SK-N-SH (cell line): ENCODE results near the gene CENPW. TPM values are rescaled to one million over a fixed set of nuclear protein-coding genes. Genes with fewer than 3 reads are reported as not detected.

Source experiments
- CTCF ChIA-PET: fragments of 300-600, 350-600 bp; formaldehyde crosslinking; extraction: SDS; loops from one replicate; lab custom pipeline; 2021; lab: Yijun Ruan, JAX
- POLR2A ChIA-PET: fragments of 350-600 bp; sonication (Branson Sonifier 250); formaldehyde crosslinking; extraction: SDS; loops from one replicate; lab custom pipeline; 2020; ENCODE audit warnings: antibody characterized with exemption, inconsistent platforms; lab: Yijun Ruan, JAX
- DNase-seq: peaks from one replicate; pipeline ENCODE4 v3.0.0; 2012
- H2AFZ ChIP-seq: fragments of 200-600 bp; sonication (generic); 2 replicates; pipeline ENCODE4 v1.8.1; 2016; ENCODE audit warnings: antibody characterized with exemption, mild to moderate bottlenecking, low read depth
- H3F3A ChIP-seq: fragments of 200-600 bp; sonication (generic); replicated peaks from 2 replicates; pipeline ENCODE3; 2016; ENCODE audit warnings: antibody characterized with exemption, mild to moderate bottlenecking; ENCODE audit not compliant: insufficient read depth
- H3K27ac ChIP-seq, 2 experiments: fragments of 200-500 bp in 1 of 2; fragments of 200-600 bp in 1 of 2; sonication (Bioruptor generic) in 1 of 2; sonication (generic), shearing (Covaris generic) in 1 of 2; 2 replicates each; pipeline versions ENCODE4 v1.5.1 to v1.6.1; 2014 to 2016; ENCODE audit warnings: low read depth in 2 of 2, inconsistent platforms in 1 of 2, low read length in 1 of 2, mild to moderate bottlenecking in 1 of 2, mixed read lengths in 1 of 2
- H3K27me3 ChIP-seq: fragments of 200-600 bp; sonication (generic), shearing (Covaris generic); 2 replicates; pipeline ENCODE4 v1.6.1; 2016; ENCODE audit warnings: mixed run types; ENCODE audit not compliant: insufficient read depth
- H3K36me3 ChIP-seq, 2 experiments: fragments of 200-500 bp in 1 of 2; fragments of 200-600 bp in 1 of 2; sonication (Bioruptor generic) in 1 of 2; sonication (generic) in 1 of 2; replicated peaks in 1 of 2; 2 replicates each; pipeline versions ENCODE3 to v1.5.1; 2014 to 2016; ENCODE audit warnings: low read length in 1 of 2, mild to moderate bottlenecking in 1 of 2; ENCODE audit not compliant: insufficient read depth in 2 of 2, control insufficient read depth in 1 of 2
- H3K4me1 ChIP-seq, 2 experiments: fragments of 200-500 bp in 1 of 2; fragments of 200-600 bp in 1 of 2; sonication (Bioruptor generic) in 1 of 2; sonication (generic), shearing (Covaris generic) in 1 of 2; 2 replicates each; pipeline versions ENCODE4 v1.5.1 to v1.6.1; 2014 to 2016; ENCODE audit warnings: low read depth in 1 of 2, low read length in 1 of 2, mixed run types in 1 of 2; ENCODE audit not compliant: insufficient read depth in 2 of 2, control insufficient read depth in 1 of 2
- H3K4me2 ChIP-seq: fragments of 200-600 bp; sonication (generic), shearing (Covaris generic); 2 replicates; pipeline ENCODE4 v1.6.1; 2017; ENCODE audit warnings: mixed run types
- H3K4me3 ChIP-seq, 2 experiments: fragments of 200-500 bp in 1 of 2; fragments of 200-600 bp in 1 of 2; sonication (Bioruptor generic) in 1 of 2; sonication (generic), shearing (Covaris generic) in 1 of 2; 2 replicates each; pipeline versions ENCODE4 v1.5.1 to v1.8.1; 2014 to 2016; ENCODE audit warnings: low read depth in 2 of 2, inconsistent platforms in 1 of 2, low read length in 1 of 2, mild to moderate bottlenecking in 1 of 2, mixed read lengths in 1 of 2, moderate library complexity in 1 of 2
- H3K79me2 ChIP-seq: fragments of 200-600 bp; sonication (generic); 2 replicates; pipeline ENCODE4 v1.8.1; 2017; ENCODE audit warnings: mild to moderate bottlenecking; ENCODE audit not compliant: insufficient read depth
- H3K9ac ChIP-seq: fragments of 200-600 bp; sonication (generic); 2 replicates; pipeline ENCODE4 v1.6.1; 2017; ENCODE audit warnings: mixed run types
- H3K9me2 ChIP-seq: fragments of 200-600 bp; sonication (generic); 2 replicates; pipeline ENCODE4 v1.6.1; 2017; ENCODE audit warnings: mixed run types
- H3K9me3 ChIP-seq: fragments of 200-600 bp; sonication (generic); 2 replicates; pipeline ENCODE4 v1.6.1; 2017; ENCODE audit warnings: mixed run types, mild to moderate bottlenecking, moderate library complexity
- H4K20me1 ChIP-seq: fragments of 200-600 bp; sonication (generic); 2 replicates; pipeline ENCODE4 v1.6.1; 2017; ENCODE audit warnings: mild to moderate bottlenecking, mixed run types; ENCODE audit not compliant: insufficient read depth
- CHD2 ChIP-seq: fragments of 150-350 bp; IDR thresholded peaks from 2 replicates; pipeline ENCODE4 v1.6.1; 2018; ENCODE audit warnings: low read length; ENCODE audit not compliant: partially characterized antibody
- CTCF ChIP-seq: fragments of 200-600 bp; sonication (generic); IDR thresholded peaks from 2 replicates; pipeline ENCODE4 v1.6.1; 2017; ENCODE audit warnings: antibody characterized with exemption, mild to moderate bottlenecking, moderate library complexity
- EP300 ChIP-seq, 2 experiments: IDR thresholded peaks; 2 replicates each; pipeline versions ENCODE4 v1.4.0 to v1.6.1; 2012; ENCODE audit warnings: borderline replicate concordance in 1 of 2, low read depth in 1 of 2, low read length in 1 of 2
- FOSL2 ChIP-seq: IDR thresholded peaks from 2 replicates; pipeline ENCODE4 v1.4.0; 2012; ENCODE audit warnings: low read depth, mild to moderate bottlenecking, moderate library complexity, borderline replicate concordance
- FOXJ3 ChIP-seq: sonication (generic); formaldehyde crosslinking; IDR thresholded peaks from 2 replicates; pipeline ENCODE4 v1.5.1; 2020; ENCODE audit warnings: mild to moderate bottlenecking, missing genetic modification reagents
- FOXM1 ChIP-seq: IDR thresholded peaks from 2 replicates; pipeline ENCODE4 v1.4.0; 2012; ENCODE audit warnings: low read depth, mild to moderate bottlenecking
- GABPA ChIP-seq: IDR thresholded peaks from 2 replicates; pipeline ENCODE4 v1.4.0; 2012; ENCODE audit warnings: low read depth, mild to moderate bottlenecking
- GATA2 ChIP-seq: sonication (generic); formaldehyde crosslinking; IDR thresholded peaks from 2 replicates; pipeline ENCODE4 v1.5.0; 2020; ENCODE audit warnings: mild to moderate bottlenecking, missing genetic modification reagents
- JUND ChIP-seq: IDR thresholded peaks from 2 replicates; pipeline ENCODE4 v1.4.0; 2012
- RAD21 ChIP-seq: IDR thresholded peaks from 2 replicates; pipeline ENCODE4 v1.6.1; 2012; ENCODE audit warnings: mild to moderate bottlenecking, low read length
- SMC3 ChIP-seq: IDR thresholded peaks from 2 replicates; pipeline ENCODE4 v1.6.1; 2012; ENCODE audit warnings: low read depth, low read length, improper control_type of control experiment
- TEAD4 ChIP-seq: IDR thresholded peaks from 2 replicates; pipeline ENCODE4 v1.4.0; 2012; ENCODE audit warnings: mild to moderate bottlenecking, borderline replicate concordance; ENCODE audit not compliant: insufficient read depth
- USF2 ChIP-seq: fragments of 150-350 bp; IDR thresholded peaks from 2 replicates; pipeline ENCODE4 v1.6.1; 2017; ENCODE audit warnings: antibody characterized with exemption, low read length, low read depth, borderline replicate concordance
- YY1 ChIP-seq: IDR thresholded peaks from 2 replicates; pipeline ENCODE4 v1.4.0; 2012; ENCODE audit warnings: low read depth, mild to moderate bottlenecking
- ZBTB33 ChIP-seq: IDR thresholded peaks from 2 replicates; pipeline ENCODE4 v1.4.0; 2012; ENCODE audit warnings: low read depth, borderline replicate concordance
- WGBS: methylation state at CpG from one replicate; pipeline ENCODE4 v1.1.6; 2017; ENCODE audit warnings: low lambda C conversion rate; 5-methylcytosine and 5-hydroxymethylcytosine counted together
- polyA plus RNA-seq, 3 experiments: library from polyadenylated mRNA; depleted of rRNA; stranded (reverse); fragments of >200 nt; gene quantifications; 2 replicates each; pipeline ENCODE4 v1.2.3, GENCODE V29; 2012

Gene CENPW
- polyA plus RNA-seq, 1 of the 3 experiments (the other 2 are of a cell fraction), result 10.9 TPM

GRCh38 chr6:126351960-126352359, 12.0 kb downstream of the CENPW start:
- Histone ChIP-seq H3K27ac (no peak overlapping the region), H3K79me2 (no peaks in the 10 kb centered on the region), H3K9me3 (no peaks in the 10 kb centered on the region; the same call in 1 of the 2 replicates), H3K4me1 (no peaks in the 10 kb centered on the region; a peak in 1 of 4 replicates), H3K4me3 (no peak overlapping the region), H3K4me2 (no peak overlapping the region), H3K9ac (no peak overlapping the region), H2AFZ (no peak overlapping the region), H3K27me3 (no peaks in the 10 kb centered on the region), H3K36me3 (peaks cover 0 to 7% of the 10 kb centered on the region in 2 experiments), H3F3A (no peaks in the 10 kb centered on the region), H3K9me2 (no peaks in the 10 kb centered on the region), H4K20me1 (no peaks in the 10 kb centered on the region)
- DNase-seq, result no peak
- 100% methylated on average over 1 of the region's 1 CpG for WGBS
- ChIA-PET CTCF (interaction anchor here (0.6 kb wide), 1 partner anchor 331 kb away, joined by 3 read pairs; no protein-coding TSS in a partner anchor), POLR2A (no interaction called here)
- TF ChIP-seq CTCF (no peak), FOXM1 (no peak), RAD21 (no peak)

GRCh38 chr6:126352514-126352913, 12.6 kb downstream of the CENPW start:
- Histone ChIP-seq H3K9me2 (no peaks in the 10 kb centered on the region), H2AFZ (no peak overlapping the region), H3K36me3 (peaks cover 0 to 7% of the 10 kb centered on the region in 2 experiments), H3K27ac (no peak overlapping the region), H3K9ac (no peak overlapping the region), H3K9me3 (no peaks in the 10 kb centered on the region; the same call in 1 of the 2 replicates), H3K4me3 (no peak overlapping the region), H3K4me2 (no peak overlapping the region), H4K20me1 (no peaks in the 10 kb centered on the region), H3K27me3 (no peaks in the 10 kb centered on the region), H3F3A (no peaks in the 10 kb centered on the region), H3K4me1 (no peaks in the 10 kb centered on the region; a peak in 1 of 4 replicates), H3K79me2 (no peaks in the 10 kb centered on the region)
- no peak for DNase-seq
- ChIA-PET POLR2A (no interaction called here), CTCF (interaction anchor here (0.6 kb wide), 1 partner anchor 330 kb away, joined by 3 read pairs; no protein-coding TSS in a partner anchor)
- TF ChIP-seq GABPA (no peak), GATA2 (CRISPR knock-in tag) (peak; percentile 64)

- Histone ChIP-seq H3K36me3 (no peaks in the 10 kb centered on the region), H3K79me2 (no peaks in the 10 kb centered on the region; the same call in 1 of the 2 replicates), H3K27ac (no peak overlapping the region), H2AFZ (no peak overlapping the region), H3K4me2 (no peak overlapping the region), H3K9ac (no peak overlapping the region), H4K20me1 (no peaks in the 10 kb centered on the region), H3K4me1 (no peaks in the 10 kb centered on the region; a peak in 1 of 4 replicates), H3K4me3 (no peak overlapping the region), H3F3A (no peaks in the 10 kb centered on the region), H3K9me2 (no peaks in the 10 kb centered on the region), H3K9me3 (peaks cover 5% of the 10 kb centered on the region; the same call in 1 of the 2 replicates), H3K27me3 (no peaks in the 10 kb centered on the region)
- ChIA-PET POLR2A (no interaction called here), CTCF (interaction anchor here (0.8 to 1.1 kb wide), 2 partner anchors 300 to 323 kb away, joined by 3 to 4 read pairs; no protein-coding TSS in a partner anchor)
- no peak for DNase-seq
- TF ChIP-seq SMC3 (no peak), CTCF (no peak), JUND (no peak), TEAD4 (no peak), FOSL2 (no peak), CHD2 (no peak), EP300 (IDR thresholded peaks at IDR 0.05; ENCODE audit: borderline replicate concordance in 1 of 2, low read depth in 1 of 2, low read length in 1 of 2) (no peak), YY1 (no peak), GATA2 (CRISPR knock-in tag) (no peak), ZBTB33 (no peak), FOXJ3 (CRISPR knock-in tag) (no peak), USF2 (no peak)
Measured at GRCh38 chr6:126356526-126356925, 16.6 kb downstream of the CENPW start.
